HepG2 (cell line): ENCODE measurements around the gene NOC2L.

Experiments used
- MAFG ChIP-seq: sonication (generic); formaldehyde crosslinking; IDR thresholded peaks from 2 replicates; pipeline ENCODE4 v1.5.1; 2020; ENCODE audit warnings: mild to moderate bottlenecking, missing genetic modification reagents
- SRF ChIP-seq: IDR thresholded peaks from 2 replicates; pipeline ENCODE4 v1.6.1; 2011; ENCODE audit warnings: mild to moderate bottlenecking, low read depth, low read length, moderate library complexity
- TF ChIP-seq, protein P1 (sequence below): sonication (generic); formaldehyde crosslinking; IDR thresholded peaks from 2 replicates; pipeline ENCODE4 v1.5.0; 2020; ENCODE audit warnings: mild to moderate bottlenecking, missing genetic modification reagents, moderate library complexity

DNA sequence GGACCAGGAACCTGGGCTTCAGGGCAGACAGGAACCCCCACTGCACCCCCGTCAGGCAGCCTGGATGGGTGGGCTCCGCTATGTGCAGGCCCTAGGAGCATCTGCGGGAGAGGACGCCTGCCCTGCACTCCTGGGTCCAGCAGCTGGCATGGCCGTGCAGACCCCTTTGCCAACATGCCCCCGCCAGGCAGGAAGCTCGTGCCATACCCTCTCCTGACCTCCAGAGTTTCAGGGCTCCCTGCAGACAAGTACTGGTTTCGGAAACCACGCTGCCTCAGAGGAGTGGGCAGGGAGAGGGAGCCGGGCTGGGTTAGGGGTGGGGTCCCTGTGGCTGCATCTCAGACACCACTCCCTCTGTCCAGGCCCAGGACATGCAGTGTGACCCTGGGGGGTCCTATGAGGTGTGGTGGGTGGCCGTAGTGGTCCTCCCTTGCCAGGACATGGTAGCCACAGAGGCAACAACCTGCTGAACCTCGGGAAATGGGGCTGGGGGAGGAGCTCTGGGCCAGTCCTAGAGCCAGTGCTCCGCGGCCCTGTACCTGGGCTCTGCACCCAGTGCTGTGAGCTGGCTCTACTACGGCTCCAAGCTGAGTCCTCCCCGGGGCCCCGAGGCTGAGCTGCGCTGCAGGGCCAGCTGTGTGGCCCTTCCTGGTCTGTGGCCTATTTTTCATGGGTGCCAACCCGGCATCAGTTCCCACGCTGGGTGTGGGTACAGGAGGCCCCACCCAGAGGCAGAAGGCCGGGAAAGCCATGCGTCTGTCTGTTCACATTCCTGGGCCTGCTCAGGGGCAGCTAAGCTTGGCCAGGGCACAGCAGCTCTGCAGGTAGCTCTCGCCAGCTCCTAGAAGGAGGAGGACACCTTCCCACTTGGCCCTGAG is 8.6 kb upstream of the NOC2L start:
- no peak for TF ChIP-seq MAFG (CRISPR knock-in tag)
- no peak for TF ChIP-seq SRF
- TF ChIP-seq, protein P1, sequence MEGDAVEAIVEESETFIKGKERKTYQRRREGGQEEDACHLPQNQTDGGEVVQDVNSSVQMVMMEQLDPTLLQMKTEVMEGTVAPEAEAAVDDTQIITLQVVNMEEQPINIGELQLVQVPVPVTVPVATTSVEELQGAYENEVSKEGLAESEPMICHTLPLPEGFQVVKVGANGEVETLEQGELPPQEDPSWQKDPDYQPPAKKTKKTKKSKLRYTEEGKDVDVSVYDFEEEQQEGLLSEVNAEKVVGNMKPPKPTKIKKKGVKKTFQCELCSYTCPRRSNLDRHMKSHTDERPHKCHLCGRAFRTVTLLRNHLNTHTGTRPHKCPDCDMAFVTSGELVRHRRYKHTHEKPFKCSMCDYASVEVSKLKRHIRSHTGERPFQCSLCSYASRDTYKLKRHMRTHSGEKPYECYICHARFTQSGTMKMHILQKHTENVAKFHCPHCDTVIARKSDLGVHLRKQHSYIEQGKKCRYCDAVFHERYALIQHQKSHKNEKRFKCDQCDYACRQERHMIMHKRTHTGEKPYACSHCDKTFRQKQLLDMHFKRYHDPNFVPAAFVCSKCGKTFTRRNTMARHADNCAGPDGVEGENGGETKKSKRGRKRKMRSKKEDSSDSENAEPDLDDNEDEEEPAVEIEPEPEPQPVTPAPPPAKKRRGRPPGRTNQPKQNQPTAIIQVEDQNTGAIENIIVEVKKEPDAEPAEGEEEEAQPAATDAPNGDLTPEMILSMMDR (CRISPR knock-in tag) = no peak
